GM12878 (cell line): Measurements from ENCODE around the gene PPP2R5A. TPM values are rescaled to one million over a fixed set of nuclear protein-coding genes. Genes with fewer than 3 reads are reported as not detected.

ENCODE experiments used
- ATAC-seq: fragments of 200-7000 bp; cut with Tn5 transposase; 3 replicates; pipeline ENCODE4 v1.9.1; 2020; ENCODE audit warnings: mild to moderate bottlenecking, moderate library complexity
- BruUV-seq: library from RNA; stranded (reverse); fragments of 400-500 nt; replicated peaks from 2 replicates; lab custom pipeline; 2021; lab: Mats Ljungman, UMichigan
- CTCF ChIA-PET: fragments of 300-600 bp; sonication (Branson Sonifier 250); formaldehyde crosslinking; extraction: SDS; loops from one replicate; lab custom pipeline; 2021; ENCODE audit warnings: inconsistent platforms; lab: Yijun Ruan, JAX
- POLR2A ChIA-PET: fragments of 350-600 bp; formaldehyde crosslinking; extraction: SDS; loops from one replicate; lab custom pipeline; 2021; ENCODE audit warnings: inconsistent platforms; lab: Charles Lee
- RAD21 ChIA-PET: fragments of 300-600 bp; sonication (Branson Sonifier 250); formaldehyde crosslinking; loops from one replicate; lab custom pipeline; 2023; ENCODE audit warnings: antibody characterized with exemption; ENCODE audit not compliant: unreplicated experiment; lab: Charles Lee
- SMC1A ChIA-PET: fragments of 300-600 bp; sonication (Branson Sonifier 250); formaldehyde crosslinking; loops from one replicate; lab custom pipeline; 2023; ENCODE audit not compliant: unreplicated experiment, uncharacterized antibody; lab: Charles Lee
- DNase-seq: peaks from one replicate; pipeline ENCODE4 v3.0.0-alpha.2; 2011; ENCODE audit warnings: low read depth, low spot score
- FAIRE-seq: peaks from 3 replicates; lab custom pipeline; 2011; peaks lifted over from hg19 to GRCh38; lab: Jason Lieb, UNC
- H2AFZ ChIP-seq: 2 replicates; pipeline ENCODE4 v1.6.0; 2011; ENCODE audit warnings: low read depth, low read length, control low read depth; ENCODE audit not compliant: control insufficient read depth
- H3K27ac ChIP-seq: 2 replicates; pipeline ENCODE4 v1.5.1; 2011; ENCODE audit warnings: control low read depth; ENCODE audit not compliant: control insufficient read depth, insufficient read depth
- H3K27me3 ChIP-seq, 2 experiments: replicated peaks in 1 of 2; 2 replicates each; pipeline versions ENCODE4 v1.6.0 to v1.6.1; 2011; ENCODE audit warnings: low read length in 1 of 2; ENCODE audit not compliant: control insufficient read depth in 2 of 2, insufficient read depth in 2 of 2
- H3K36me3 ChIP-seq, 2 experiments: 2 replicates each; pipeline ENCODE4 v1.5.1; 2011; ENCODE audit warnings: low read length in 1 of 2; ENCODE audit not compliant: control insufficient read depth in 2 of 2, insufficient read depth in 2 of 2
- H3K4me1 ChIP-seq: 2 replicates; pipeline ENCODE4 v1.6.1; 2011; ENCODE audit warnings: mild to moderate bottlenecking, low read length, moderate library complexity, mixed read lengths; ENCODE audit not compliant: control insufficient read depth, insufficient read depth
- H3K4me2 ChIP-seq: 2 replicates; pipeline ENCODE4 v1.6.0; 2011; ENCODE audit warnings: control low read depth; ENCODE audit not compliant: control insufficient read depth, insufficient read depth
- H3K4me3 ChIP-seq: fragments of 200-600 bp; sonication (generic); 2 replicates; pipeline ENCODE4 v1.5.1; 2016
- H3K79me2 ChIP-seq: 2 replicates; pipeline ENCODE4 v1.6.0; 2011; ENCODE audit warnings: low read length; ENCODE audit not compliant: control insufficient read depth, insufficient read depth
- H3K9ac ChIP-seq: 2 replicates; pipeline ENCODE4 v1.8.0; 2011; ENCODE audit warnings: low read length, control low read depth, mixed read lengths; ENCODE audit not compliant: control insufficient read depth, insufficient read depth
- H3K9me3 ChIP-seq: replicated peaks from 3 replicates; pipeline ENCODE4 v1.5.1; 2011; ENCODE audit warnings: mild to moderate bottlenecking, low read length; ENCODE audit not compliant: control insufficient read depth, insufficient read depth
- H4K20me1 ChIP-seq: 2 replicates; pipeline ENCODE4 v1.6.0; 2011; ENCODE audit not compliant: control insufficient read depth, insufficient read depth
- ATF3 ChIP-seq: IDR thresholded peaks from 2 replicates; pipeline ENCODE4 v1.6.1; 2011; ENCODE audit warnings: low read depth, mild to moderate bottlenecking, low read length, moderate library complexity, borderline replicate concordance; ENCODE audit errors: extremely low read depth
- CEBPZ ChIP-seq: fragments of 150-350 bp; IDR thresholded peaks from 2 replicates; pipeline ENCODE4 v1.6.1; 2016; ENCODE audit warnings: low read depth, low read length
- DPF2 ChIP-seq: fragments of 450-650 bp; IDR thresholded peaks from 2 replicates; pipeline ENCODE4 v1.6.1; 2017; ENCODE audit warnings: mild to moderate bottlenecking
- FOXM1 ChIP-seq: IDR thresholded peaks from 2 replicates; pipeline ENCODE4 v1.6.1; 2012; ENCODE audit warnings: low read depth, mild to moderate bottlenecking, inconsistent platforms, low read length, moderate library complexity
- HCFC1 ChIP-seq: fragments of 150-350 bp; IDR thresholded peaks from 2 replicates; pipeline ENCODE4 v1.6.1; 2014; ENCODE audit warnings: low read length
- IKZF2 ChIP-seq, 2 experiments: fragments of 450-650 bp; IDR thresholded peaks; 2 replicates each; pipeline ENCODE4 v1.6.1; 2017; ENCODE audit warnings: mild to moderate bottlenecking in 2 of 2, moderate library complexity in 2 of 2
- MLLT1 ChIP-seq: fragments of 450-650 bp; IDR thresholded peaks from 2 replicates; pipeline ENCODE4 v1.6.1; 2016; ENCODE audit warnings: mild to moderate bottlenecking
- RB1 ChIP-seq: fragments of 450-650 bp; formaldehyde crosslinking; IDR thresholded peaks from 2 replicates; pipeline ENCODE4 v1.6.1; 2017; ENCODE audit warnings: mild to moderate bottlenecking, borderline replicate concordance
- SMAD1 ChIP-seq: fragments of 450-650 bp; IDR thresholded peaks from 2 replicates; pipeline ENCODE4 v1.6.1; 2018; ENCODE audit warnings: mild to moderate bottlenecking, low read depth; ENCODE audit not compliant: partially characterized antibody
- SP1 ChIP-seq: IDR thresholded peaks from one replicate; pipeline ENCODE4 v1.6.1; 2011; ENCODE audit warnings: low read depth, low read length
- STAT1 ChIP-seq: fragments of 450-650 bp; conservative IDR thresholded peaks from 2 replicates; pipeline ENCODE4 v1.6.1; 2014; ENCODE audit warnings: antibody characterized with exemption, mild to moderate bottlenecking
- TCF12 ChIP-seq: IDR thresholded peaks from 2 replicates; pipeline ENCODE4 v1.6.1; 2011; ENCODE audit warnings: low read depth, mild to moderate bottlenecking, low read length
- YY1 ChIP-seq: IDR thresholded peaks from 2 replicates; pipeline ENCODE4 v1.6.1; 2011; ENCODE audit warnings: low read depth, mild to moderate bottlenecking, low read length
- ZNF274 ChIP-seq: IDR thresholded peaks from one replicate; pipeline ENCODE4 v1.8.0; 2011; ENCODE audit not compliant: insufficient read length, insufficient read depth
- ZNF622 ChIP-seq: fragments of 450-650 bp; IDR thresholded peaks from 2 replicates; pipeline ENCODE4 v1.6.1; 2017; ENCODE audit warnings: mild to moderate bottlenecking, inconsistent platforms
- WGBS: methylation state at CpG from one replicate; pipeline ENCODE4 v1.1.6; 2016; ENCODE audit warnings: low lambda C conversion rate; ENCODE audit not compliant: insufficient replicate concordance, insufficient coverage; ENCODE audit errors: missing lambda C conversion rate; 5-methylcytosine and 5-hydroxymethylcytosine counted together
- in situ Hi-C: fragments of 300-500 bp; cut with MboI; formaldehyde crosslinking; loops from 9 replicates; pipeline ENCODE4 v1.14.3; 2018; ENCODE audit warnings: mixed read lengths
- intact Hi-C: fragments of 100-400 bp; cut with micrococcal nuclease; formaldehyde crosslinking; loops from one replicate; pipeline ENCODE4 v1.14.2; 2022; ENCODE audit not compliant: unreplicated experiment
- polyA plus RNA-seq, 11 experiments: library from polyadenylated mRNA; depleted of rRNA in 4 of 11; unstranded in 6 of 11; stranded (reverse) in 5 of 11; fragments of >200 nt; fragmentation: Nextera tagmentation in 4 of 11; fragmentation: Illumina TruSeq in 1 of 11; extraction: Ambion mirVana in 4 of 11; extraction: Trizol in 1 of 11; gene quantifications; 1 replicate in 1 of 11; 2 replicates in 10 of 11; pipeline versions ENCODE4 v1.2.1 to v1.2.3, GENCODE V29; 2011 to 2016; ENCODE audit warnings: inconsistent platforms in 2 of 11, missing spikeins in 2 of 11, low read depth in 1 of 11
- total RNA-seq, 4 experiments: library from RNA; depleted of rRNA in 3 of 4; stranded (reverse); fragments of >200 nt in 3 of 4; fragmentation: Illumina TruSeq in 1 of 4; extraction: Trizol in 1 of 4; gene quantifications; 2 replicates each; pipeline versions ENCODE4 v1.2.1 to v1.2.3, GENCODE V29; 2013 to 2021

PPP2R5A gene
- total and polyA plus RNA-seq, 10 of the 15 experiments (the other 5 are each of a cell fraction or from before 2014, with no cell fraction given), result 15.4 to 40.6 (median 32.5) TPM

GRCh38 chr1:212235857-212236256 is 49.4 kb upstream of the PPP2R5A start (continued):
- TF ChIP-seq ZNF274 (no peak), ATF3 (no peak), STAT1 (no peak), SMAD1 (no peak), HCFC1 (no peak), SP1 (no peak)

GRCh38 chr1:212236664-212237220 is 48.5 kb upstream of the PPP2R5A start:
- intact Hi-C loops (no loop called here), in situ Hi-C loops (no loop called here)
- no peak overlapping the region for H3K4me2 ChIP-seq
- ChIA-PET SMC1A (interaction anchor here (1.0 to 1.9 kb wide), 5 partner anchors 10 to 77 kb away, joined by 3 to 8 read pairs (median 3); no protein-coding TSS in a partner anchor), POLR2A (interaction anchor here (1.2 to 2.0 kb wide), 4 partner anchors 11 to 51 kb away, joined by 3 to 15 read pairs (median 4); no protein-coding TSS in a partner anchor), CTCF (interaction anchor here (0.6 to 2.1 kb wide), 4 partner anchors 55 to 766 kb away, joined by 3 to 6 read pairs (median 4); no protein-coding TSS in a partner anchor), RAD21 (interaction anchor here (0.9 to 2.2 kb wide), 5 partner anchors 8 to 74 kb away, joined by 3 to 7 read pairs (median 3); partner anchors contain the start of gene PPP2R5A)
- H3K79me2 ChIP-seq, result no peaks in the 10 kb centered on the region
- H3K9ac ChIP-seq, result no peak overlapping the region
- H3K27me3 ChIP-seq, result no peaks in the 10 kb centered on the region
- TF ChIP-seq FOXM1, result no peak
- no peak for TF ChIP-seq ZNF622
- no peak for TF ChIP-seq TCF12
- TF ChIP-seq YY1, result no peak
- TF ChIP-seq CEBPZ, result no peak
- TF ChIP-seq IKZF2 (IDR thresholded peaks at IDR 0.05), result no peak
- no peak for TF ChIP-seq DPF2
- no peak for TF ChIP-seq MLLT1
- no peak for TF ChIP-seq RB1
- no TSS peak for BruUV-seq
- 66% methylated on average over 3 of the region's 3 CpGs for WGBS
- no peak for ATAC-seq
- DNase-seq, result no peak
- H2AFZ ChIP-seq, result no peak overlapping the region
- no peak overlapping the region for H3K4me3 ChIP-seq
- H3K9me3 ChIP-seq, result no peaks in the 10 kb centered on the region
- H3K36me3 ChIP-seq, result no peaks in the 10 kb centered on the region
- no peak overlapping the region for H3K27ac ChIP-seq
- no peak for FAIRE-seq
- peaks cover 12% of the 10 kb centered on the region for H3K4me1 ChIP-seq
- no peaks in the 10 kb centered on the region for H4K20me1 ChIP-seq
